GM21423 (cell line): ENCODE measurements around the gene C9orf50.

Experiments used
- ATAC-seq: cut with Tn5 transposase; IDR thresholded peaks from one replicate; pipeline ENCODE4 v1.9.1; 2021; ENCODE audit warnings: mild to moderate bottlenecking, moderate library complexity; ENCODE audit not compliant: unreplicated experiment

C9orf50 gene

GRCh38 chr9:129612123-129612522, 8.8 kb downstream of the C9orf50 start:
- no peak for ATAC-seq

- no peak for ATAC-seq
Measured at GRCh38 chr9:129611307-129611800, 9.5 kb downstream of the C9orf50 start.

- ATAC-seq: no peak
Measured at GRCh38 chr9:129610473-129611306, 10.2 kb downstream of the C9orf50 start.

- ATAC-seq: no peak
Measured at GRCh38 chr9:129610213-129610472, 10.8 kb downstream of the C9orf50 start.

- ATAC-seq: no peak
Measured at GRCh38 chr9:129609486-129610212, 11.3 kb downstream of the C9orf50 start.

GRCh38 chr9:129608561-129609481, 12.1 kb downstream of the C9orf50 start:
- ATAC-seq: no peak

GRCh38 chr9:129607027-129607387, 13.9 kb downstream of the C9orf50 start:
- ATAC-seq: no peak

- no peak for ATAC-seq
Measured at GRCh38 chr9:129606161-129607026, 14.5 kb downstream of the C9orf50 start.

- no peak for ATAC-seq
Measured at GRCh38 chr9:129604766-129605163, 16.1 kb downstream of the C9orf50 start.

GRCh38 chr9:129604056-129604765, 16.7 kb downstream of the C9orf50 start:
- no peak for ATAC-seq

- no peak for ATAC-seq
Measured at GRCh38 chr9:129602598-129603415, 18.1 kb downstream of the C9orf50 start.

- no peak for ATAC-seq
Measured at GRCh38 chr9:129601082-129601674, 19.7 kb downstream of the C9orf50 start.

GRCh38 chr9:129598089-129598596, 22.8 kb downstream of the C9orf50 start:
- no peak for ATAC-seq

- no peak for ATAC-seq
Measured at GRCh38 chr9:129597355-129598088, 23.4 kb downstream of the C9orf50 start.

- no peak for ATAC-seq
Measured at GRCh38 chr9:129596541-129597331, 24.2 kb downstream of the C9orf50 start.

- no peak for ATAC-seq
Measured at GRCh38 chr9:129595903-129596540, 24.9 kb downstream of the C9orf50 start.
